ENCODE results near the gene MCF2L2. TPM values are rescaled to one million over a fixed set of nuclear protein-coding genes. Genes with fewer than 3 reads are reported as not detected.
A peak's percentile ranks its signal among the peaks of the same experiment; 100 is the strongest.

Gene MCF2L2
- total and polyA plus RNA-seq, 9 of the 15 experiments (the other 6 are each of a cell fraction or from before 2014, with no cell fraction given), result 0.56 to 4.2 (median 3.0) TPM

- TF ChIP-seq VEZF1 (CRISPR knock-in tag; IDR thresholded peaks at IDR 0.05) (peak; percentile 50; the same call in 1 of the 2 replicates), RHOXF2B (CRISPR knock-in tag; conservative IDR thresholded peaks at IDR 0.05) (no peak), FOXJ3 (CRISPR knock-in tag; IDR thresholded peaks at IDR 0.05) (no peak), ZBTB9 (CRISPR knock-in tag; IDR thresholded peaks at IDR 0.05) (peak; percentile 67; the same call in 1 of the 2 replicates), MGA (IDR thresholded peaks at IDR 0.05) (peak; percentile 72), PCBP2 (IDR thresholded peaks at IDR 0.05; ENCODE audit: low read depth, low read length, poor library complexity, severe bottlenecking) (no peak), CREBBP (IDR thresholded peaks at IDR 0.05; ENCODE audit: low read depth, low read length) (no peak), ZC3H11A (IDR thresholded peaks at IDR 0.05; ENCODE audit: low read depth, low read length) (no peak), RBM15 (IDR thresholded peaks at IDR 0.05; ENCODE audit: insufficient read depth, low read length) (no peak), NR4A1 (CRISPR knock-in tag; IDR thresholded peaks at IDR 0.05) (no peak), NR4A1 (tag; IDR thresholded peaks at IDR 0.05) (no peak), ZNF174 (CRISPR knock-in tag; IDR thresholded peaks at IDR 0.05) (no peak), ZNF217 (CRISPR knock-in tag; IDR thresholded peaks at IDR 0.05) (no peak), CCNT2 (IDR thresholded peaks at IDR 0.05; ENCODE audit: borderline replicate concordance, extremely low read depth, insufficient read length, low read depth, low read length) (peak; percentile 75)
Observed at GRCh38 chr3:183360971-183361624, 67.3 kb downstream of the MCF2L2 start (continued).
